ENCODE results near the gene TPM2. TPM values are rescaled to one million over a fixed set of nuclear protein-coding genes. Genes with fewer than 3 reads are reported as not detected.
A peak's percentile ranks its signal among the peaks of the same experiment; 100 is the strongest.

TPM2 gene
- 244 TPM for total RNA-seq
- long read RNA-seq, transcript TPM2-203 (9 exons, 1,183 nt): major isoform, 189 of 232 reads
- long read RNA-seq, transcript TPM2-201 (9 exons, 1,018 nt): minor isoform, 7 of 232 reads
- long read RNA-seq, transcript TPM2-212 (9 exons, 1,185 nt): minor isoform, 10 of 232 reads
- long read RNA-seq, partial matches to known transcripts: 5 of 232 reads
- long read RNA-seq, other reads (novel, unspliced or antisense): 20 of 232 reads

DNA sequence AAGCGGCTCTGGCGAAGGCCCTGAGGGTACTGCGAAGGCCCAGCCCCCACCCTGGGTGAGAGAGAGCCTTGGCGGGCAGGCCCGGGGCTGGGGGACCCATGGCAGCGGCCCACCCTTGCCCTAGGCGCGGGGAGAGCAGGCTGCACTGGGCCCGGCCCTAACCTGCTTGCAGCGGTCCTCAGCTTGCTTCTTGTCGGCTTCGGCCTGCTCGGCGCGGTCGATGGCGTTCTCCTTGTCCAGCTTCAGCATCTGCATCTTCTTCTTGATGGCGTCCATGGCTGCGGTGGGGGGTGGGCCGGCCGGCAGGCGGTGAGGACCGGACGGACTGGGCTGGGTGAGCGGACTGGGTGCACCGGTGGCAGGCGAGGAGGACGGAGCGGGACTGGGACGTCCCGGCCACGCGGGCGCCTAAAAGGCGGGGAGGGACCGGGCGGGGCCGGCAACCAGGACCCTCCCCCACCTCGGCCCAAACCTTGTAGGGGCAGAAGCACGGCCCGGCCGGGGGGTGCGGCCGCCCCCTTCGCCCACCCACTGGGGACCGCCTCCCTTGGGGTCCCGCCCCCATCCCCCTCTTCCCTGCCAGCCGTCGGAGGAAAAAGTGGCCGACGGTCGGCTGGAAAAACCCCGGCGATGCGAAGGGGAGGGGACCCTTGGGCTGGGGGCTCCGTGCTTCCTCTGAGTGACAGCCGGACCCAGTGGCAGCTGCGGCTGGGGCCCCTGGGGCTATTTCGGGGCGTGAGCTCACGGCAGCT is at the start of gene TPM2:
Gene TPM2 (minus strand): TSS at position 384 of the 752 bp plus-strand sequence. CDS start 108 bp downstream, at position 276.
- no peak for DNase-seq (ENCODE audit: low spot score)

- no peak for DNase-seq (ENCODE audit: low spot score)
These were observed 49.2 kb upstream of the TPM2 start for GRCh38 chr9:35738924-35739323.

DNA sequence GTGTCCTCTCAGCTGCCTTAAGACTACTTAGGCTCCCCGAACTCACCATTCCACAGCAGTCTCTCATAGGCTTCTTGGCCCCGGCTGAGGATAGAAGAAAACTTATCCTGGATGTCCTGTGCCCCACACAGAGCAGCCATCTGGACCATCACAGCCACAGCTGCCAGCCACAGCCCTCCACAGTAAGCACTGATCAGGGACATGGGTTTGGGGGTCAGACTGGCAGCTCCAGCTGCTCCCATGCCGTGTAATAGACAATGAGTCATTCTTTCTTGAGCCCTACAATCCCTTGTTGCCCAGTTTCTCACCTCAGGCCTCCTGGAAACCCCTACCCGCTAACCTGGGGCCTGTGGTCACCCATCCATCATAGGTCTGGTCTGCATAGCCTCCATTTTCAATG is 48.5 kb upstream of the TPM2 start:
- DNase-seq (ENCODE audit: low spot score): no peak

DNA sequence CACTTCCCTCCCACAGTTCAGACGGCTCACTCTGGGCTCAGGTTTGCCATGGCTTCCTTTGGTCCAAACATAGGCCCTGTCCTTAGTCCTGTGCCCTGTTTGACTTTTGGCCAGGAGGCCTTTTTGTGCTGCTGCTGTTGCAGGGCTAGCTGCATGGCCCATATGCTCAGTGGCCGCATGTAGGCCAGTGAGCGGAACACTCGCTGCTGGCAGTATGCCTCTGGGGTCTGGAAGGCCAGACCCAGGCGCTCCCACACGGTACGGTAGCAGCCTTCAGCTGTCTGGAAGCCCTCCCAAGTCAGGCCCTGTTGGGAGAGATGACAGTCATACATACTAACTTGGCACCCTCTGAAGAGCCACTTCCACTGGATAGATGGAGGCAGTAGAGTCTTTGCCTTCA is 47.4 kb upstream of the TPM2 start:
- no peak for DNase-seq (ENCODE audit: low spot score)

DNA sequence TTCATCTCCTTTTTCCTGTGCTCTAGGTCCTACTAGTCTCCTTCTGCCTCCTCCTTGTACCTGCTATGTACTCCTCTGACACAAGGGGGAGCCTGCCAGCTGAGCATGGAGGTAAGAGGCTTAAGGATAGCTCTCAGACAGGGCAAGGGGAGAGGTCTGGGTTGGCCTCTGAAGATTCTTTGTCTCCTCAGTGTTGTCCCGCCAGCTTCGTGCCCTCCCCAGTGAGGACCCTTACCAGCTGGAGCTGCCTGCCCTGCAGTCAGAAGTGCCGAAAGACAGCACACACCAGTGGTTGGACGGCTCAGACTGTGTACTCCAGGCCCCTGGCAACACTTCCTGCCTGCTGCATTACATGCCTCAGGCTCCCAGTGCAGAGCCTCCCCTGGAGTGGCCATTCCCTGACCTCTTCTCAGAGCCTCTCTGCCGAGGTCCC is 46.5 kb upstream of the TPM2 start:
- no peak for DNase-seq (ENCODE audit: low spot score)

GRCh38 chr9:35734096-35734495 is 44.4 kb upstream of the TPM2 start:
- no peak for DNase-seq (ENCODE audit: low spot score)

DNA sequence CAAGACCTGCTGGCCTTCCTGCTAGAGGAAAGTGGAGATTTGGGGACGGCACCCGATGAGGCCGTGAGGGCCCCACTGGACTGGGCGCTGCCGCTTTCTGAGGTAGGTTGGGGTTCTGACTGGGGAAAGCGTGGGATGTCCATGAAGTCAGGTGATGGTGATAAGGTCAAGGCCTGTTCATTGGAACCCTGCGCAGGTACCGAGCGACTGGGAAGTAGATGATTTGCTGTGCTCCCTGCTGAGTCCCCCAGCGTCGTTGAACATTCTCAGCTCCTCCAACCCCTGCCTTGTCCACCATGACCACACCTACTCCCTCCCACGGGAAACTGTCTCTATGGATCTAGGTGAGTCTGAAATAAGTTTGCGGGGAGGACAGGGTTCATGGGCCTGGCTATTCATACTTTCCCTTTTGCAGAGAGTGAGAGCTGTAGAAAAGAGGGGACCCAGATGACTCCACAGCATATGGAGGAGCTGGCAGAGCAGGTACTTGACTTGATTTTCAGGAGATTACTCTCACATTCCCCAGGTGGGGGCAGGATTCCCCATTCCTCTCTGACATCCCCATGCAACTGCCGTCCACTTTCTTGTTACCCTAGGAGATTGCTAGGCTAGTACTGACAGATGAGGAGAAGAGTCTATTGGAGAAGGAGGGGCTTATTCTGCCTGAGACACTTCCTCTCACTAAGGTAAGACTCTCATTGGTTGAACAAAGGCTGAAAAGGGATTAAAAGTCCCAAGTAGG is 43.2 kb upstream of the TPM2 start:
- no peak for DNase-seq (ENCODE audit: low spot score)

DNA sequence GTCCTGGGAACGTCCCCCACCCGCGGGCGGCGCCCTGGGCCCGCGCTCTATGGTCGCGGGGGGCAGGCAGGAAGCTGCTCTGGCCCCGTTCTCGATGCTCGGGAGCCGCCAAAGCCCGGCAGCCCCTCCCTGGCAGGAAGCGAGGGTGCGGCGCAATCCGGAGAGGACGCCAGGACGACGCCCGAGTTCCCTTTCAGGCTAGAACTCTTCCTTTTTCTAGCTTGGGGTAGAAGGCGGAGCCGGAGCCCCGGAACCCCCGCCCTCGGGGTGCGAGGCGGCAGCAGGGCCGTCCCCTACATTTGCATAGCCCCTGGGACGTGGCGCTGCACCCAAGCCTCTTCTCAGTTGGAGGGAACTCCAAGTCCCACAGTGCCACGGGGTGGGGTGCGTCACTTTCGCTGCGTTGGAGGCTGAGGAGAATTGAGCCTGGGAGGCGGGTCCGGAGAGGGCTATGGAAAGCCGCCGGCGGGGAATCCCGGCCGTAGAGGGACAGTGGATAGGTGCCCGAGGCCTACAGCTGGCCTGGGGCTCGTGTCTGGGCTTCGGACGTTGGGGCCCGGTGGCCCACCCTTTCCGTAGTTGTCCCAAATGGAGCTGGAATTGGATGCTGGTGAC is 42.6 kb upstream of the TPM2 start, which contains the start of the genes CREB3 and TLN1:
Gene CREB3 (plus strand): TSS at position 482 of the 615 bp plus-strand sequence. CDS start 107 bp downstream, at position 589.
Gene TLN1 (minus strand): TSS at position 11 of the 615 bp plus-strand sequence. CDS start 6,501 bp downstream, outside the sequence.
- peak; percentile 99 for DNase-seq (ENCODE audit: low spot score)

DNA sequence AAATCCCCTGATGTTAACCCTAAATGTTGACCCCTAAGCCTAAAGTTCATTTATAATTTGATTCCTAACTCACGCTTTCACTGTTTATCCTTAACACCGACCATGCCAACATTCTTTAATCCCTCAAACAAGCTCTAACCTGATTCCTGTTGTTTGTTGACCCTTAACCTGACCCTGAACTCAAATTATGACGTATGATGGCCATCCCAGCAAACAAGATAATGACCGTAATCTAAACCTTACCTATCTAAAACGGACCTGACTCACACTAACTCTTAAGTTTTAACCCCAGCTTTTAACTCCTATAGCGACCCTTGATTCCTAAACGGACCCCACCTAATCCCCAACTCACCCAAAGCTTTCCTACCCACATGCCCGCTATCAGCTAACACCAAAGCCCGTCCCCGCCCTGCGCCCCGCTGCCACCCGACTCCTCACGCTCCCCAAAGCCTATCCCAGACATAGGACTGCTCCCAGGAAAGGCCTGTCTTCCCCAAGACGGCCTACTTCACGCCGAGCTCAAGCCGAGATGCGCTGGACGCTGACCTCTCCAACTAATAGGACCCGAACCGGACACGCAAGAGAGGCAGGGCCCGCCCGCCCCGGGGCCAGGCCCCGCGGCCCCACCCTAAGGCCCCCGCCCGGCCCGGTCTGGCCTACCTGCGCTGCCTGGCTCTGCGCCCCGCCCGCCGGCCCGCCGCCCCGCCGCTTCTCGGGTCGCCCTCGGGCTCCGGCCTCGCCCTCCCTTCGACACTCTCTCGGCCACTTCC is 41.9 kb upstream of the TPM2 start:
- DNase-seq (ENCODE audit: low spot score): no peak

- DNase-seq (ENCODE audit: low spot score): no peak
These were observed 40.7 kb upstream of the TPM2 start for GRCh38 chr9:35730486-35730854.

DNA sequence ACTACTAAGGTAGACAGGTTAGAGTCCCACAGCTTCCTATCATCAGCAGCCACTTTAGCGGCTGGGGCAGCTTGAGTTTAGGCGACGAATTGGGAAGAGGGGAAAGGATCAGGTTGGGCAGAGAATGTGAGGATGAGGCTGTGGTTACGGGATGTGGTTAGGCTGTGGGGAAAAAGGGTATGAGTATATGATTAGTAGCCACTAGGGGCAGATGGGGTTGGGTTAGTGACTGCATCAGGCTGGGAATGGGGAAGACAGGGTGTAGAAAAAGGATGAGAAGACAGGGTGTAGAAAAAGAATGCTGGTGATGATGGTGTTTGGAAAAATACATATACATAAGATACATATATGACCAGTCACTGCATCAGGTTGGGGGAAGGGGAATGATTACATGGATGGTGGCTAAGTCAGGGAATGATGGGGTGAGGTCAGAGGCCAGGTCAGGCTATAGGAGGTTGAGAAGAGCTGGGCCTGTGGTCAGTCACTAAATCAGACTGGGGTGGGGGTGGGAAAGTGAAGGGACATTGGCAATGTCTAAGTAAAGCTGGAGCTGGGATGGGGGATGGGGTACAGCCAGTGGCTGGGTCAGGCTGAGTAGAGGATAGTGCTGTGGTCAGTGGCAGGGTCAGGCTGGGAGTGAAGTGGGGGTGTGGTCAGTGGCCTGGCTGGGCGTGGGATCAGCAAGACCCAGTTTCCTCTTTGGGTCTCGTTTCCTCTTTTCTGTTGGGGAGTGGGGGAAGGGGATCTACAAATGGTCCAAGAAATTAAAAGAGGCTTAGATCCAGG is 40.2 kb upstream of the TPM2 start:
- DNase-seq (ENCODE audit: low spot score): no peak

DNA sequence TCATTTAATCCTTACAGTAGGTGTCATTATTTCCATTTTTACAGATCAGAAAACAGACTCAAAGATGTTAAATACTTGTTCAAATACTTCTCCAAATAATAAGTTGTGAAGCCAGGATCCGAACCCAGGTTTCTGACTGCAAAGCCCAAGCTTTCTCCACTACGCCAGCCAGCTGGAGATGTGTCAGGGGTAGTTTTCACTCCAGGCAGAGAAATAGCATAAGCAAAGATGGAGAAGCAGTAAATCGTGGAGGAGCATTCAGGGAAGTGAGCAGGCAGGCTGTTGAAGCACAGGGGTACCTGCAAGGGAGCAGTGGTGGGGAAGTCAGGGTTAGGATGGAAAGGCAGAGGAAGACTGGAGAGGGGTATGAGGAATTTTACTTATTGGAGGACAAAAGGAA is 39.4 kb upstream of the TPM2 start:
- DNase-seq (ENCODE audit: low spot score): no peak

- no peak for DNase-seq (ENCODE audit: low spot score)
These were observed 38.6 kb upstream of the TPM2 start for GRCh38 chr9:35728041-35728971.

- DNase-seq (ENCODE audit: low spot score): no peak
These were observed 37.9 kb upstream of the TPM2 start for GRCh38 chr9:35727676-35728040.

GRCh38 chr9:35726931-35727330 is 37.2 kb upstream of the TPM2 start:
- no peak for DNase-seq (ENCODE audit: low spot score)

DNA sequence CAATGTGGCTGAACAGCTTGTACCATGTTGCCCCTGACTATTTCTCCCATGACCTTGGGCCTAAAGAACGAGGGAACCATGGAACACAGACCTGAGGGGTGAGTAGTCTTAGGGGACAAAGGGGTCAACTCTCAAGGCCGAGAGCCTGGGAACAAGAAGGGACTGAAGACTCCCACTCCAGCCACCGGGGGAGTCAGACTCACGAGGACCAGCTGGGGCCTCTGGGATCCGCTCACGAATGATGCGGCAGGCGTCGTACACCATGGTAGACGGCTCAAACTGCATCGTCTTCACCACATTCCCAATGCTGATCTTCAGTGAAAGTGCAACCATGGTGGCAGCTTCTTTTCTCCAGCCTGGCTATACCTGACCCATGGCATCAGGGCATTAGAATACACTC is 35.6 kb upstream of the TPM2 start:
- DNase-seq (ENCODE audit: low spot score): peak; percentile 41

DNA sequence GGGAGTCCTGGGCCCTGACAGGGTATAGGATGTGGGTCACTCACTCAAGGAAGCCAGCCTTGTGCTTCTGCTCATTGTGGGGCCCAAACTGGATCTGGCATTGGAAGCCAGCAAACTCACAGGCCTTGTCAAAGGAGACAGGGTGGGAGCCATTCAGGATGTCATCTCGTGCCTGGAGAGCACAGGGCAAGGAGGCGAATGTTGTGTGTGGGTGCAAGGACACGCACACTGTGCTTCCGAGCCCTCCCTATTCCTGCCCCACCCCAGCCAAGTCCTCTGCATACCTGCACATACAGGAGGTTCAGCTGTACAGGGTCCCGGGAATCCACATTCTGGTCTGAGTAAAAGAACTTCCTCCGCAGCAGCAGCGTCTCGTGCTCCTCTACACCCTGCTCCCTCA is 34.2 kb upstream of the TPM2 start:
- DNase-seq (ENCODE audit: low spot score): peak; percentile 79

DNA sequence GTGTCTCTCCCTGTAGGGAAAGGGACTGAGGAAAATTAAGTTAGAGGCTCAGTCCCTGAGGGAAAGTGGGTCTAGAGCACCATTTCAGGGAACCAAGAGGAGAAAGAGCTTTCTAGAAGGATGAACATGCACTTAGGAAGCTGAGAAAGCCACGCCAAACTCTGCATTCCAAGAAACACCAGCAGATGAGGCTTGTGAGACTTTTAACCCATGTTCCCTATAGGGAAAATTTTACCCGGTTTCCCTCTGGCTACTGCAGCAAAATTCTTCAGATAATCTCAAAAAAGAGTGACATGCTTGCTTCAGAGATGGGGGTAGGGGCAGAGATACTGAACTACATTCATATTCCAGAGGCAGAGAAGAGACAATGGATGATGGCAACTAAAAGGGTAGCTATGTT is 33.7 kb upstream of the TPM2 start:
- DNase-seq (ENCODE audit: low spot score): no peak

DNA sequence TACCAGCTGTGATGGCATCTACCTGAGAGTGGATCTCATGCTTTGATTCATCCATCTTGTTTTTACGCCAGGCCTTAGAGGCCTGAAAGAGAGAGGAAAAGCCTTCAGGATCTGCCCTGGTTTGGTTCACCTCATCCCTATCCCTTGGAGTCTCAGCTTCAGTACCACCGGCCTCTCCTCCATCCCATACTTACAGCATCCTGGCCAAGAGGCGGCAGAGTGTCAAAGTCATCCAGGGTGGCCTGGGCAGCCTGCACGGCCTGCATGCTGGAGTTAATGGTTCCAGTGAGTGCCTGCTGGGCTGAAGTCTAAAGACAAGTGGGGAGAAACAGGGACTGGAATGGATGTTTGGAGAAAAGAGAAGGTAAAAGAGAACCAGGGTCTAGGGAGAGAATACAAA is 29.8 kb upstream of the TPM2 start:
- no peak for DNase-seq (ENCODE audit: low spot score)
